Iris pigment epithelial cell (primary cell): ENCODE measurements around the gene TAGLN3.

Source experiments
- DNase-seq: peaks from one replicate; pipeline ENCODE4 v3.0.0-alpha.2; 2011; ENCODE audit warnings: low read depth

TAGLN3 gene

DNA sequence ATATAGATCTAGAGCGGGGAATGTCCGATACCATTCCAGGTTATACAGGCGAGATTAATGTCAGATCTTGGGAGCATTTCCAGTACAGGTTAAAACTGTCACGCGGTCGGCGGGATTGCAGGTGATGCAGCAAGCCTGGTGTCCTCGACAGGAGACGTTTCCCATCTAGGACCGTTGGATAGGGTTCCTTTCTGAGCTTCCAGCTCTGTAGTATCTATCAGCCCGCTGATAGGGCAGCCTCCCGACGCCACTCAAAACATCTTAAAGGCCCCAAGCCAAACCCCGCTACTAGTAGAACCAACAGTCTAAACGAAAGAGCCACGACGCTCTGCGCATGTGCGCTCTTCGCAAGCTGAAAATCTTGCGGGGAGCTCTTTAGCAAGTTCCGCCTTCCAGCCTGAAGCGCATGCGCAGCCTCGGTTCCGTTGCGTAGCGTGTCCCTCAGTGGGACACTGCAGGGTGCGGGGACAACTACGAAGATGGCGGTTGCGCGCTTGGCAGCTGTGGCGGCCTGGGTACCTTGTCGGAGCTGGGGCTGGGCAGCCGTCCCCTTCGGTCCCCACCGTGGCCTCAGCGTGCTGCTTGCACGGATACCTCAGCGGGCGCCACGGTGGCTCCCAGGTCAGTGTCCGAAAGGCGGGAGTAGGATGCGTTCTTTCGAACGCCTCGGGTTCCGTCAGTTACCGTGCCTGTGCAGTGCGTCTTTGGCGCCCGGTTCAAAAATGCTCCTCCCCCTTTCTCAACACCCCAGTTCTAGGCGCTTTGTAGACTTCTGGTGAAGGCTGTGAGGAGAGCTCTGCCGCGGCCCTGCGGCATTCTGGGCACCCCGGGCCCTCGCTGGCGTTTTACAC, 19.9 kb upstream of the TAGLN3 start, which contains the start of gene ABHD10:
TSS of gene ABHD10 (plus strand) at position 444 of the 851 bp plus-strand sequence. CDS start at position 480, 36 bp downstream.
- peak; percentile 98 for DNase-seq

DNA sequence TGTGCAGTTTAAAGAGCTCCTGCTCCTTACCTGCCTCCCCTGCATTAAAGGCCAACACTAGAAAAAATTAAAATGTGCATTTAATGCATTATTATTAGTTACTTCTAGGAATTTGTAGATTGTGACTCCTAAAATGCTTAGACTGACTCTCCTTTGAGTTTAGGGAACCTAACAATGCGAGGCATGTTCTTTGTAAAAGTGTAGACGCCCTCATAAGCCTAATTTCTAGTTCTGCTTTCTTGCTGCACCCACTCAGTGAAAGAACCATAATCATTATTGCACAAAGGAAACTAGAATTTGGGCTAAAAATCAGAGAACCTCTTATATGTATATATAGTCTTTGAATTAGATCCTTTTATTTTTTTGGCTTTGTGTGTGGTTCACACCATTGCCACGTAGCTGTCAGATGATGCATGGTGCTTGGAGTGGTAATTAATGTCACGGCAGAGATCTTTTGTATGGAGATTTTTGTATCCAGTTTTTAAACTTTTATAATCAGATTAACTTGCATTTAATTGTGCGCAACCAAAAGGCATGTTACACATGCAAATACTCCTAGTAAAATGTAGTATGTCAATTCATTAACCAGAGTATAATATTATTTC, 19.2 kb upstream of the TAGLN3 start:
- peak; percentile 17 for DNase-seq

GRCh38 chr3:111980716-111981456, 17.8 kb upstream of the TAGLN3 start:
- DNase-seq, result no peak

GRCh38 chr3:111981457-111981763, 17.3 kb upstream of the TAGLN3 start:
- no peak for DNase-seq

GRCh38 chr3:111984636-111985298, 14.0 kb upstream of the TAGLN3 start:
- DNase-seq, result no peak

DNA sequence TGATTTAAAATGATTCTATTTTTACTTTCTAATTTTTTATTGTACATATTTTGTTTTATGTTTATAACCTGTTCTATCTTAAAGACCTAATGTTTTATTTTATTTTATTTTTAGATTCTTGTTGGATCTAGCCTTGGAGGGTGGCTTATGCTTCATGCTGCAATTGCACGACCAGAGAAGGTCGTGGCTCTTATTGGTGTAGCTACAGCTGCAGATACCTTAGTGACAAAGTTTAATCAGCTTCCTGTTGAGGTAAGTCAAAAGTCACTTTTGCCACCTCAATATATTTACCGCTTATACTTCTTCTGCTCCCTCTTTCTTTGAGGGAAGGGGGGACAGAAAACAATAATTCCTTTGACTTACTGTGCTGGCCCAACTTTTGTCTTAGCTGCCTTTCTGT, 11.9 kb upstream of the TAGLN3 start:
- DNase-seq, result no peak

DNA sequence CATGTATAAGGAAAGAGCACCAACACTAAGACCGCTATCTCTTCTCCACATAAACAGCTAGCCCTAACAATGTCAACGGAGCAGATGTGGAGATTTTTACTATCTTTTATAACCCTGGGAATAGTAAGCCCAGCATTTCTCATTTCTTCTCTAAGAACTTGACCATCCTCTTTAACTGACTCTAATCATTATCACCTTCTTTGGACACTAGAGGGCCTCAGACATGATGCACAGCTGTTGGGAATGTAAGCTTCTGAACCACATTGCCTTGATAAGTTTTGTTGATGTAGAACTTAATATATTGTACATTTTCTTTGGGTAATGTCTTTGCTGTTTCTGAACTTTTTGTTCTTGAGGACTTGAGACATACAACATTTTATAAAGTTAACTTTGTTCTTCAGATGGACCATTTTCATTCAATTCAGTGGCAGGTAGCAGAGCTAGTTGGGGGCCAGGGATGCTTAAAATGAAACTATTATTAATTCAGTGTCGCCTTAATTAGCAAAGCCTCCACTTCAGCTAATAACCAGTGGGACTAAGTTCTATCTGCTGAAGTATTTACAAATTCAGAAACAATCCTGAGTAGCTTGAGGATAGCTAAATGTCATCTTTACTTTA, 9.6 kb upstream of the TAGLN3 start:
- DNase-seq, result peak; percentile 85

DNA sequence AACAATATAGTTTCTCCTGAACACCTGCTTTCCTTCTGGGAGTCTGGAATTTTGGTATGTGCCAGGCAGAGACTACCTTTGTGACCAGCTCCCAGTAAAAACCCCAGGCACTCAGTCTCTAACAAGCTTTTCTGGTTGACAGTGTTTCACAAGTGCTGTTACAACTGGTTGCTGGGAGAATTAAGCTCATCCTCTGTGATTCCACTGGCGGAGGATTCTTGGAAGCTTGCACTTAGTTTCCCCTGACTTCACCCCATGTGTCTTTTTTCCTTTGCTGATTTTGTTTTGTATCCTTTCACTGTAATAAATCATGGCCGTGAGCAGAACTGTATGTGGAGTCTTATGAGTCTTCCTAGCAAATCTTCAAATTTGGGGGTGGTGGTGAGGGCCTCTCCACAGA, 5.7 kb upstream of the TAGLN3 start:
- no peak for DNase-seq

GRCh38 chr3:111999484-112000324, 982 bp downstream of the TAGLN3 start:
- DNase-seq, result no peak

DNA sequence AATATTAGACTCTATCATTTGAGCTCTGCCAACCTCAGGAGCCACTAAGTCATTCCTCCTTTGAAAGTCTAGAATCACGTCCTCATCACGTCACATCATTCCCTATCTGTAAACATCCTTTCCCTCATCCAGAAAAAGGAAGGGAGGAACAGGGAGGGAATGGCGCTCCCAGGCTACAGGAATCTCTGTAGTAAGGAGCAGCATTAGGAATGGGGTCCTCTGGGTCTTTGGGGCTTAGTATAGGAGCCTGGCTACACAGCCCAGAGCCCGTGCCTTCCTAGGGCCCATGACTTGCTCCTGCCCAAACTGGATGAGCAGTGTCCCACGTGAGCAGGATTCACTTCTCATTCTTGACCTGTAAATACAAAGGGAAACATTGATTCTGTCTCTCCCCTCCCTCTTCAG, 1.6 kb downstream of the TAGLN3 start:
- no peak for DNase-seq

GRCh38 chr3:112000966-112001365, 2.2 kb downstream of the TAGLN3 start:
- no peak for DNase-seq

GRCh38 chr3:112001526-112001925, 2.8 kb downstream of the TAGLN3 start:
- no peak for DNase-seq

- peak; percentile 41 for DNase-seq
Measured at GRCh38 chr3:112002096-112002971, 3.6 kb downstream of the TAGLN3 start.

DNA sequence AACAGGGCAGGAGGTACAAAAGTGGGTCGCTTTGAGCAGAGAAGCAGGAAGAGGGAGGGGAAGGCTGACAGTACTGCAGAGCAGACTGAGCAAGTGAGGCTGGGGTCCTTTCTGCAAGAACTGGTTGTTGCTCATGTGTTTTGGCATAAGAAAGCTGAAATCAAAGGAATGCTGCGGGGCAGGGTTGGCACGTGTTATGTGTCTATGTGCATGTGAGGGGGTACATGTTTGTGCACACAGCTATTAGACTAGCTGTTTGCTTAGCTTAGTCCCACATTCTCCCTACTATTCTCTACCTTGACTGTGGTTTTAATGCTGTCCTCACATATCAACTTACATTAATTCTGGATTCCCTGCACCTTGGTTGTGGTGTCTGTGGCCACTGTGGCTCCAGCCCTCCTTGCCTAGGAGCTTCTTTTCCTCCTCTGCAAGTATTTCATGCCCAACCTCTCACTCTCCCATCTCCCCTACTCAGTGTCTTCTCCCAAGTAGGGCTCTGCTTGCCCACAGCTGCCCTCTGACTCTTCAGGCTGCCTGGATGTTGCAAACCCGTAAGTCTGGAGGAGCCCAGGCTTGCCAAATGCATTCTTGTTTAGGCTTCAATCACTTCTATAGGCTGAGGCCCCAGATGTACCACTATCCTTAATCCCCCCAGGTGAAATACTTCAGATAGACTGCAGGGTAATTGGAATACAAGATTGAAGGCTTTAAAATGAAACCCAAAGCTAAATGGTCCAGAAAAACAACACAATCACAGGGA, 4.8 kb downstream of the TAGLN3 start:
- DNase-seq, result no peak

- no peak for DNase-seq
Measured at GRCh38 chr3:112004187-112004586, 5.5 kb downstream of the TAGLN3 start.

DNA sequence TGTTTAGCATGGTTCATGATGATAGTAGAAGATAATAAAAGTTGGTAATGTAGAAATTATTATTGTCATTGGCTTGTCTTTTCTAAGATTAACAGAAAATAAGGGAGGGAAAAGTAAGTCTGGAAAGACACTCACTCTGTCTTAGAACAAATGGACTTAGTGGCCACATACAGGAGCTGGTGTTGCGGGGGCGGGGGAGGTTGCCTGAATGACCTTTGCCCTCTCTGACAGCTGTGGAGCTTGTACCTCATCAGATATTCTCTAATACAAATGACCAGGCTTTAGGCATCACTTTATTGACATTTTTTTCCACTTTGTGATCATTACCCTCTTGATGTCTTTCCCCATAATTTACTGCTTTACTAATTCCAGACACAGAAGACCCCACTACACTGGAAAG, 5.9 kb downstream of the TAGLN3 start:
- DNase-seq, result no peak

DNA sequence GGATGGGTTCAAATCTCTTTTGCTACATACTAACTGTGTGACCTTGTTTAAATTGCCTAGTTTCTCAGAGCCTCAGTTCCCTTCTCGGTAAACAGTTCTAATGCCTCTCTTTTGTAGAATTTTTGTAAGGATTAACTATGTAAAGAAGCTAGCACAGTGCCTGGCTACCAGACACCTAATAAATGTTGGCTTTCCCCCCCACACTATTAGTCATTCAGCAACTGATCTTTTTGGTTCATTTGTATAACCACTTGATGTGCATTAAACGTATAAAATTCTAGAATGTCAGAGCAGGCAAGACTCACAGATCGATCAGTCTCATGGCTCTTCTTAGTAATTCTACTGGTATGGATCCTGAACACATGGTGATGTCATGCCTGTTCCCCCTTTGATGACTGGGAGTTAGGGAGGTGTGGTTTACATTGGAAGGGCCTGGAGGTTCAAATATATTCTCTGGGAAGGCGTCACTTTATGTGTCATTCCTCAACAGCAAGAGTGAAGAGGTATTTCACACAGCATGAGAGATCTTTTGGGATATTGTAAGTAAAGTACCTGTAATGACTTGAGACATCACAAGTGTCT, 6.5 kb downstream of the TAGLN3 start:
- DNase-seq, result no peak

DNA sequence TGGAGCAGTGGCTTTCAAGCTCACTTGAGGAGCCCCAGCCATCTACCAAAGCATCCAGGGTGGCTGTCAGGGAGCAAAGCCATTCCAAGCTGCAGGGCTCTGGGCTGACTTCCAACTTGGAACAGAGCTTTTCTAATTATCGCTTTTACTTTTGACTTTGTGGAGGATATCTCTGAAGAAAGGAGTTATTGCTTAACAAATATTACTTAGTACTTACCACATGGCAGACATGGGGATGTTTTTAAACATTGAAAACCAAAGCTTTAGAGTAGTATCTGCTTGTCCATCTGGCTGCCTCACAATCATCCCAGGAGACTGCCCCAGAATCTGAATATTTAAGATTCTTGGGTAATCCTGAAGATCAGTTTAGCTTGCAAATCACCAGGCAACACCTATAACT, 8.9 kb downstream of the TAGLN3 start:
- DNase-seq, result peak; percentile 91

GRCh38 chr3:112009670-112010069, 10.9 kb downstream of the TAGLN3 start:
- no peak for DNase-seq
